Neural cell (in vitro differentiated cells): ENCODE results near the gene THUMPD3.

ENCODE experiments used
- CTCF ChIP-seq: fragments of 450-650 bp; IDR thresholded peaks from 2 replicates; pipeline ENCODE4 v1.5.1; 2014; ENCODE audit warnings: antibody characterized with exemption, mild to moderate bottlenecking, moderate library complexity; ENCODE audit not compliant: poor library complexity, severe bottlenecking
- EP300 ChIP-seq: fragments of 450-650 bp; conservative IDR thresholded peaks from 2 replicates; pipeline ENCODE4 v1.6.1; 2014; ENCODE audit warnings: antibody characterized with exemption, mild to moderate bottlenecking, moderate library complexity; ENCODE audit not compliant: poor library complexity, severe bottlenecking
- MXI1 ChIP-seq: fragments of 450-650 bp; conservative IDR thresholded peaks from 2 replicates; pipeline ENCODE4 v1.6.1; 2014; ENCODE audit warnings: antibody characterized with exemption, mild to moderate bottlenecking; ENCODE audit not compliant: poor library complexity, severe bottlenecking
- POLR2AphosphoS5 ChIP-seq: IDR thresholded peaks from 2 replicates; pipeline ENCODE4 v1.6.1; 2012
- RAD21 ChIP-seq: fragments of 450-650 bp; conservative IDR thresholded peaks from 2 replicates; pipeline ENCODE4 v1.6.1; 2014; ENCODE audit warnings: antibody characterized with exemption, mild to moderate bottlenecking, moderate library complexity
- REST ChIP-seq: IDR thresholded peaks from 2 replicates; pipeline ENCODE4 v1.6.1; 2012; ENCODE audit warnings: borderline replicate concordance
- SMC3 ChIP-seq: fragments of 450-650 bp; conservative IDR thresholded peaks from 2 replicates; pipeline ENCODE4 v1.6.1; 2014; ENCODE audit warnings: antibody characterized with exemption, mild to moderate bottlenecking, moderate library complexity; ENCODE audit not compliant: poor library complexity
- TAF1 ChIP-seq: IDR thresholded peaks from 2 replicates; pipeline ENCODE4 v1.6.1; 2012; ENCODE audit warnings: low read depth

- TF ChIP-seq SMC3: no peak
- no peak for TF ChIP-seq CTCF
- no peak for TF ChIP-seq POLR2AphosphoS5
- no peak for TF ChIP-seq TAF1
- no peak for TF ChIP-seq RAD21
- TF ChIP-seq MXI1: no peak
- TF ChIP-seq REST: no peak
- TF ChIP-seq EP300: no peak
Measured at GRCh38 chr3:9387322-9387655, 24.4 kb downstream of the THUMPD3 start.
